GM21717 (cell line): ENCODE results near the gene INPP5D.
"Not testable (repeated sequence)": the region's sequence is repeated elsewhere in the genome, so short reads cannot be mapped to it uniquely, and the experiment has no call there.

Source experiments
- ATAC-seq: cut with Tn5 transposase; IDR thresholded peaks from one replicate; pipeline ENCODE4 v1.9.1; 2021; ENCODE audit warnings: mild to moderate bottlenecking, moderate library complexity; ENCODE audit not compliant: unreplicated experiment

INPP5D gene

DNA sequence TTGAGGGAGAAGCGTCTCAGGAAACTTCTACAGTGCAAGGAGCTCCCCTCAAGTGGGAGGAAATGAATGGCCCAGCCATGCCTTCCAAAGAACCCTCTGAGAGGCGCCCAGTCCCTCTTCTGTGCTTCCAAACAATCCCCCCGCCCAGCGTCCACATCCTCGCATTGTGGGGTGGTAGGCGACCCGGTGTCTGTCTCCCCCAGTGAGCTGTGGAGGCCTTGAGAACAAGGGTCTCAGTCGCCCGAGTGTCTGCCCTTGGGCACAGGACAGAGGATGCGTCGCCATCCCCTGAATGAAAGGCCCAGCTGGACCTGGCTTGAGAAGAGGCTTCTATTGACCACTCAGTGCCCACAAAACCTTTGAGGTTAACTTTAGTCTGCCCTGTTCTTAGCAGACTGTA is 29.7 kb downstream of the INPP5D start:
- ATAC-seq: no peak

DNA sequence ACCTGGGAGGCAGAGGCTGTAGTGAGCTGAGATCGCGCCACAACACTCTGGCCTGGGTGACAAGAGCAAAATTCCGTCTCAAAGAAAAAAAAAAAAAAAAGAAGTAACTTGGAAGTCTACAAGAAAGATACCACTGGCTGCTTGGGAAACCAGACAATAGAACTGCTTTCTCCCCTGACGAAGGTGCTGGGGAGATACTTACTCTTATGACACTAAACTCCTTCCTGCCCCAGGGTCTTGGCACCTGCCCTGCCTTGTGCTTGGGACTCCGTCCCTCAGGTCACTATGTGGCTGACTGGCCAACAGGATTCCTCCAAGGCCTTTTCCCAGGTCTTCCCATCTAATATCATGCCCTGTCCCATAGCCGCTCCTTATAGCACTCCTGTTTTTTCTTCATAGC is 30.7 kb downstream of the INPP5D start:
- no peak for ATAC-seq

DNA sequence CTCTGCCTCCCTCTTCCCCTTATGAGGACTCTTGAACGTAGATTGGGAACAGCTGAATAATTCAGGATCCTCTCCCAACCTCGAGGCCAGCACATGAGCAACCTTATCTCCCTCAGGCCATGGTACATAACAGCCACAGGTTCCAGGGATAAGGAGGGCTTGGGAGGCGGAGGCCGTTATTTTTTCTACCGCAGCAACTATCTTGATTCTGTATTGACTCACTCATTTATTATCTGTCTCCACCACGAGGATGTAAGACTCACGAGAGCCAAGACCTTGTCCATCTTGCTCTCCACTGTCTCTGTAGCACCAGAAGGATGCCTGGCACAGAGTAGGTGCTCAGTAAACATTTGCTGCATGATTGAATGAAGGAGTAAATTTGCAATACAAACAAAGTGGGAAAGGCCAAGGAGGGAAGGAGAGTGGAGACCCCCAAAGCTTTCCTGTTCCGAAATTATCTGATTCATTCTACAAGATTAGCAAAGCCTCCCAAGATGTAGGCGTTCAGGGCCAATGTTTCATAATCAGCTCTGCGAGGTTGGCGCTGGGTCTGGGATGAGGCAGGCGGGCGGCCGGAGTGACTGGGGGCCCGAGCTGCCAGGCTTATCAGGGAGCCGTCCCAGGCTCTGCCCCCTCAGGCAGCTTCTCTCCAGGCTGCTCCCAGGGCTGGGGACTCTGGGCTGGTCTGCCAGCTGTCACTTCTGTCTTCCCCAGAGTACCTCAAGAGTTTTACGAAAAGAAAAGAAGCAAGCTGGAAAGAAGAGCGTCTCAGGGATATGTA is 31.6 kb downstream of the INPP5D start:
- ATAC-seq: no peak

DNA sequence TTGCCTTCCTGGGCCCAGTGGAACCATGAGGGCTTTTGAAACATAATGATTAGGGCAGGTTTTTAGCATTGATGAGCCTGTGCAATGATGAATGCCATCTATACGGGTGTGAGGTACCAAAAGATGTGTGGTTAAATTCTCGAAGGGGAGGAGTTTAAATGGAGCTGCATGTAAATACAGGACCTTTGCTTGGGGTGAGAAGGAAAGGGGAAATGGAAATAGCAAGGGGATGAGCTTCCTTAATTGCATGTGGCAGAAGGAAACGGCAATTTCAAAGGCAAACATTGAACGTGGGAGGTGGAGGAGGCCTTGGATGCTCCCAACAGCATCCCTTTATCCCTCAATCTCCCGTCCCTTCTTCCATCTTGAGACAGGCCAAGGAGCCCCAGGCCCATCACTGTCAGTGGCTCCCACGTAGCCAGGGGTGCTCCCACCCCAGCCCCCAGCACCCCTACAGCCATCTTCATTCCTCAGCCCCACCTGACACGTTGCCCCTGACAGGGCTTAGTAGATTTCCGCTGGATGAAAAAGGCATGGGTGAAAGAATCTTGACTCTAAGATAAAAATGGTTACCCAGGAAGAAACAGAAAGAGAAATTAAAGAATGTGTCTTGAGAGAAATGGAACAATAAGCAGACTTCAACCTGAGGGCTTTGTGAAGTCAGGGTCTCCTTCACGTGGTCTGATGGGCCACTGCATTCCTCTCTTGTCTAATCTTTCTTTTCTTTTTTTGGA is 32.5 kb downstream of the INPP5D start:
- ATAC-seq: no peak

DNA sequence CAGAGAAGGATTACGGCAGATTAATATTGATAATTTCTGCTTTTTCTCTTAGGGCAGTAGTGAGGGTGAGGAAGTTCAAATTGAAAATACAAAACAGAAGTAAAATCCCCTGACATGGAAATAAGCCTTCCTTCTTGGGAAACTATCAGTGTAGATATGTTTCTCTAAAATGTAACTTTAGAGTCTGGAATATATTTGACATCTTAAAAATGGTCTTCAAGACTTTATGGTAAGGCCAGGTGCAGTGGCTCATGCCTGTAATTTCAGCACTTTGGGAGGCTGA is 33.0 kb downstream of the INPP5D start:
- ATAC-seq: no peak

DNA sequence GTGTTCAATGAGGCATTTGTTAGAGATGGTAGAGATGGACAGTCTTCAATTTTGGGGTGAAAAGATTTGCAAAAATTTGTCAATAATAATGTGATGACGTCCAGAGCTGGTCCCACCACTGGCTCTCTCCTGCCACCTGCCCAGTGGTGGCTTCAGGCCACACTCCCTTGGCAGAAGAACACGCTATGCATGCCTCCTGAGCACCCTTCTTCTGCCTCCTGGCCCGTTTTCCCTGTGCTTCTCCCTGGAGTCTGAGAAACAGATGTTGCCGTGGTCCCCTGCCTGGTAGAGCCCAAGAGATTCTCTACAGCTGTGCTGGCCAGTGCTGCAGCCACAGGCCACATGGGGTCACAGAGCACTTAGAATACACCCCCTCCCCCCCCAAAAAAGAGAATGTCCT is 33.6 kb downstream of the INPP5D start:
- no peak for ATAC-seq

DNA sequence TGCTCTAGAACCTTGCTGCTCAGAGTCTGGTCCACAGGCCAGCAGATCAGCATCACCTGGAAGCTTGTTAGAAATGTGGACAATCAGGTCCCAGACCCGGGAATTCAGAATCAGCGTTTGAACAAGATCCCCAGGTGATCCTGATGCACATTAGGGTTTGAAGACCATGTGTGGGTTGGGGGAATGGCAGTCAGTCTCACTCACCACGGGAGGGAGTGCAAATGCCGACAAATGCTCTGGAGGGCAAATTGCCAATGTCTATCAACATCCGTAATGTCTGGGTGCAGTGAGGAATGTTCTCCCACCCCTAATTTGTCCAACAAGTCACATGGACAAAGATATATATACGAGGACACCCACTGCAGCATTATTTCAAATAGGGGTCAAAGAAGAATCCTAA is 34.5 kb downstream of the INPP5D start:
- ATAC-seq: no peak

DNA sequence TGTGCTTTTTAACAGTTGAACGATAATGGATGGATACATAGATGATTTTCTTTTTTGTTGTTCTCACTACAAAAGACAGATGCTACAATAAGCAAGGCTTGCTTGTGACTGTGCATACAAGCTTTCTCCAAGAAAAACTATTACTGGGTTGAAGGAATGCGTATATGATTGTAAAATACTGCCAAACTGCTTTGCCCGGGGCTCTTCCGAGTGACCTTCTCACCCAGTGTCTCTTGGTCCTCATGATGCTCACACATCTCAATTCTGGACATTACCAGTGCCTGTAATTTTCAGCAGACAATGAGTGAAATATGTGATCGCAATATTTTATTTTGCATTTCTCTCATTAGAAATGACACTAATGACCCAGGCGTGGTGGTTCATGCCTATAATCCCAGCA is 35.9 kb downstream of the INPP5D start:
- no peak for ATAC-seq

DNA sequence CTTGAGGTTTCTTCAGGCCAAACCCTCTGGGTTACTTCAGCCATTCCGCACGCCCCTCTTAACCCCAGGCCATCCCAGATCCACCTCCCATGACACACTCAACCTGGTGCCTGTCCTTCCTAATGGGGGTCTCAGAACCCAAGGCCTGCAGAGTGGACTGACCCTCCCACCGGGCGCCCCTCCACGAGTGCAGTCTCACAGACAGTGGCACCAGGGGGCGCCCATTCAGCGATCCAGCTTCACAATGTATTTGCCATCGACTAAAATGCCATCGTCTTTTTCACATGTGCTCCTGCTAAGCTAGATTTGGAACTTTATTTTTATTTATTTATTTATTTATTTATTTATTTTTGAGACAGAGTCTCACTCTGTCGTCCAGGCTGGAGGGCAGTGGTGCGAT is 38.5 kb downstream of the INPP5D start:
- no peak for ATAC-seq

DNA sequence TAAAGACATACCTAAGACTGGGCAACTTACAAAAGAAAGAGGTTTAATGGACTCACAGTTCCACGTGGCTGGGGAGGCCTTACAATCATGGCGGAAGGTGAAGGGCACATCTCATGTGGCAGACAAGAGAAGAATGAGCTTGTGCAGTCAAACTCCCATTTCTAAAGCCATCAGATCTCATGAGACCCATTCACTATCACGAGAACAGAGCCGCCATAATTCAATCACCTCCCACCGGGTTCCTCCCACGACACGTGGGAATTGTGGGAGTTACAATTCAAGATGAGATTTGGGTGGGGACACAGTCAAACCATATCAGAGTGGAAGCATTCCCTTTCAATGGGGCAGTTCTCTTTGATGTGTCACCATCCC is 39.7 kb downstream of the INPP5D start:
- not testable (repeated sequence) for ATAC-seq

DNA sequence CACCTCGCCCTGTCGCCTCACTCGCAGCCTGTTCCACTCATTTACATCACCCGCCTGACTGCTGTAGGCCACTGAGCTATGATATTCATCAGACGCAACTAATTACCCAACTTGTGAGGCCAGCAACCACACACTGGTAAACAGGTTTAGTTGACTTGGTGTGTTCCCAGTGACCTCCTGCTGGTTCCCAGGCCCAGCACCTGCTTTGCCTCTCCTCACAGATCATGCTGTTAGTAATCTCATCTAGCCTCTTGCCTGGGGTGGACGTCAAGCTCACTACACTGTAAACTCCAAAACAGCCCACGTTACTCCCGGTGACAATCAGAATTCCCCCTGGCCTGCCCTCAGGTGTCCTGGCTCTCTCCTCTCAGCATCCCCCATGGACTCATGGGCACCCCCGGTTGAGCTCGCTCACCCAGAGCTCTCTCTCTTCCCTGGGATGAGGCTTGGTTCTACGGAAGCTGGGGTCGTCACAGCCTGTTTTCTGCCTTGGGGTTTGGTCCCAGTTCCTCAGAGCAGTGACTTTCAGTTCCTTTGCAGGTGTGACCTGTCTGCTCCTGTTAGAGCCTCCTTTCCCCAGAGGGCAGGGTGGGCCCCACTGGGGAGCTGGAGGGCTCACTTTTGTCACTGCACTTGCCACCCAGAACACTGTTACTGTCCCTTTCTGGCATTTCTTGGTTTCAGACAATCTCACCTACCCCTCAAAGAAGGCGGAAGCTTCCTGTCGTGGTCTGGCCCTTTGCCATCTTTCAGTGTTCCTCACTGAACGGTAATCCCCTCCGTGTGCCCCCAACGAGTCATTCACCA is 40.3 kb downstream of the INPP5D start:
- peak; percentile 73 for ATAC-seq

DNA sequence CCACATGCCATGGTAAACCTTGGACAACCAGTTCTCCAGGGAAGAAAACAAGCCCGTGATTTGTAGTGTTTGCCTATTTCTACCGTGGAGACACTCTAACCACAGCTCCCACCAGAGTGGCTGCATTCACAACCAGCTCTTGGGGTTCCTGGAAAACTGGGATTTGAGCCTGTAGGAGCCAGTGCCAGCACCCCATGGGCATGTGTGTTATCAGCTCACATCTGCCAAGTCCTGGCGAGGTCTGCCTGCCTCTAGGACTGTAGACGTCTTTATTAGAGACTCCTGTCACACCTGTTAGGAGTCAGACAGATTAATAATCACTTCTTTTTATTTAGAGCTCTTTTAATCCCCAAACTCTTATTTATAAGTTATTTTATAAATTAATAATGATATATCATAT is 41.0 kb downstream of the INPP5D start:
- no peak for ATAC-seq

DNA sequence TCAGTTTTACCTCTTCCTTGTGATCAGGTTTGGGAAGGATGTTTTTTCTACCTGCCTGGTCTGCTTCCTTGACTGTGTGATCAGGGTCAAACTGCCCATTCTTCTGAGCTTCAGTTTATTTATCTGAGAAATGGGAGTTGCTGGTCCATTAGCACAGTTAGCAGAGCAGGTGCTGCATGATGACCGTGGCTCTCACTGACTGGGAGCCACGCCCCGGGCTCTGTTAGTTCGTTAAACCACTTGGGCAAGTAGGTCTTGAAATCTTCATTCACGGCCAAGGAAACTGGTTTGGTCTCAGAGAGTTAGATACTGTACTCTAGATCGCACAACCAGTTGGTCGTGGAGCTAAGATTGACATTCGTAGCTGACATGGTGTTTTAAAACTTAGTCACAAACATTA is 41.7 kb downstream of the INPP5D start:
- no peak for ATAC-seq

DNA sequence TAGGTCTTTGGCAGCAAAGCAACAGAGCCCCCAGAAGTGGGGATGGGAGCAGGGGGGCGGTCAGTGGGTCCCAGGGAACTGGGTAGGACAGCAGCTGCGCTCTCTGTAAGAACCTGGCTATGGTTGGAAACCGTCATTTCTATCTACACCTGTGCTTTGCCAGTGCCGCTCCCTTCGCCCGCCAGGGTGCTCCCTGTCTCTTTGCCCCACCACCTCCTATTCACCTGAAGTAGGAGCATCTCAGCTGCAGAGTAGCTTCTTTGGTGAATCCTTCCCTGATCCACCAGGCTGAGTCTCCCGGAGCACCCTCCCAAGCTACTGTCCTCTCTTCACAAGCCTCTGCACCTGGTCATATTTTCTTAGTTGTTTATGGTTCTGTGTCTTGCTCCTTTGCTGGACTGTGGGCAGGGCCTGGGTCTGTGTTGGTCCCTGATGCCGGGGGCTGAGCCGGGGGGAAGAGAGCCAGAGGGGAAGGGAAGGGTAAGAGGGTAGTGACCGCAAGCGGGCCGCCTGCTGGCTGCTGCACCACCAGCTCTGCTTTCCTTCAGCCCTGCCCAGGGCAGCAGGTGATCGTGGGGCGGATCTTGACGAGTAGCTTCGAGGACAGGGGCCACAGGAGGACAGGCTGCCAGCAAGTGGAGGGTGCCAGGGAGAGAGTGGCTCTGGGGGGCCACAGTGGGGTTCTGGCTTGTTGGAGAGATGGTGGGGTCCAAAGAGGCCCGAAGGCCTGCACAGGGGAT is 45.2 kb downstream of the INPP5D start:
- ATAC-seq: no peak

DNA sequence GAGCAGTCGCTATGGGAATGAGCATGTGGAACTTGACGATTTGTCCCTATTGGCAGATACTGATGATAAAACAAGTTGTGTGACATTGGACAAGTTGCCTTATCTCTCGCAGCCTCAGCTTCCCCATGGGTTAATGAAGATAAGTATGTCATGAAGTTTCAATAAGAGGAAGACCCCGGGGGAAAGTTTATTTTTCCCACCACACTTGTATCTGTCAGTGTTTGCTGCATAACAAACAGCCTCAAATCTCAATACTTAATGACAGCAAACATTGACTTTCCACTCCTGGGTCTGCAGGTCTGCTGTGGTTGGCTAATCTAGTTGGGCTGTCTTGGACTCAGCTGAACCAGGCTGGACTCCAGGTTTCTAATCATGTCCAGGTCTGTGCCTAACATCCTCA is 45.8 kb downstream of the INPP5D start:
- no peak for ATAC-seq

DNA sequence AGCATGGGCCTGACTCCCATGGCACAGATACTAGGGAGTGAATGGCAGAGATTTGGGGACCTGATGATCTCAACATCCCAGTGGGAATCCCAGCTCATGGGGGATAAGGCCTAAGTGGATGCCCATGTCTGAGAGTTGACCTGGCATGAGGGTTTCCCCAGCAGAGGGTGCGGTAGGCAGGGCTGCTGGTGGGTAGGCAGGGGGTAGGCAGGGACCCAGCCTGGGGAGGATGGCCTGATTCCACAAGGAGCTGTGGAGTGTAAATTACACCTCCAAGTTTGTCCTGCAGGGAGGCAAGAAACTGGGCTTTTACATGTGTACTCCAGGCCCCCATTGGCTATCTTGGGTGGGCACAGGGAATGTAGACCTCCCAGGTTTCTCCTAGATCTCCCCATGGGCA is 46.9 kb downstream of the INPP5D start:
- no peak for ATAC-seq

DNA sequence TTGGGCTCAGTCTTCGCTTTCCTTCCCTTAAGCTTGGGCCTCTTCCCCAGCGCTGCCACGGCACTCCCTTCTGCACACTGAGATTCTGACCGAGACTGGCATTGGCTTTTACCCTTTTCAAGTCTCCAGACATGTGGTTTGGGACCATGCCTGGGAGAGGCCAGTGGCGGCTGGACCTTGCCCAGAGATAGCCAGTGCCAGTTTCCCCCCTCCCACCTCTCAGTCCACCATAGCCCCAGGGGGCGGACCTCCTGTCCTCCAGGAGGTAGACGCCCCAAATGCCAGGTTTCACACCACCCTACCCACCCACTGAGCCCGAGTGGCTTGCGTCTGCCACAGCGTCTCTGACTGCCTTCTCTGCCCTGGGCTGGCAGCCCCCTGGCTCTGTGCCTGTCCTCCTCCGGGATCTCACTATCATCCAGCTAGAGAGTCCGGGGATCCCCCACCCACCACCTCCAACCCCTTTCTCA is 47.7 kb downstream of the INPP5D start:
- no peak for ATAC-seq

DNA sequence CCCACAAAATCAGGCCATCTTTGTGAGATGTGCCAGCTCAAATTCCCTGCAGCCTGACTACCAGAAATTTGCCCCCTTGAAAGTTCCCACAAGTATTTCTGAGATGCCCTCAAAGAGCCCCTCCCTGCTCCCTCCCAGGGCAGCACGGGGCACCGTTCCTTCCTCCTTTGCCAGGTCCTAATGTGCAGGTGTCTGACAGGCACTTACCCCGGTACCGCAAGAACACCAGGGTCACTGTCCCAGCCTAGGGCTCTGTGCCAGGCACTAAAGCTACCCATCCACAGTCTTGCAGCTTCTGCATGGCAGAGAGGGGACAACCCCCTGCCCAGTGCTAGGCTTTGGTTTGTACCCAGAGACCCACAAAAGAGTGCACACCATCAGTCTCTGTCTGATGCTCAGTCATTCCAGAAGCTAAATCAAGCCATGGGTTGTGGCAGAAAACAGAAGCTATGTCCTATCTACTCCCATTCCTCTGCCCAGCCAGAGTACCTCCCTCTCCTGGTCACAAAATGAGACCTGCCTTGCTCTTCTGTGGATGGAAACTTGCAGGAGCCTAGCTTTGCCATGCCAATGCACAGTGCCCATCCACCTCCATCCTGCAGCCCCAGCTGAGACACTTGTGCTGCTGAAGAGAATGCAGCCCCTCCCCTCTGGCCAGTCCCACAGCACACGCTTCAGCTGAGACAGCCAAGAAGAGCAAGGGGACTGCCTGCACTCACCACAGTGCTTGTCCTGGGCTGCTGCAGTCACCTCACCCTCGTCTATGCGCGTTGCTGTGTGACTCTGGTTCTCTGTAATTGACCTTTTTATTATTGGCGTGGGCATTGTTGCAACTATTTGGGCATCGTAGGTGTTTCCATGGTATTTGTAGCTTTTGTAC is 48.7 kb downstream of the INPP5D start:
- ATAC-seq: peak; percentile 45

DNA sequence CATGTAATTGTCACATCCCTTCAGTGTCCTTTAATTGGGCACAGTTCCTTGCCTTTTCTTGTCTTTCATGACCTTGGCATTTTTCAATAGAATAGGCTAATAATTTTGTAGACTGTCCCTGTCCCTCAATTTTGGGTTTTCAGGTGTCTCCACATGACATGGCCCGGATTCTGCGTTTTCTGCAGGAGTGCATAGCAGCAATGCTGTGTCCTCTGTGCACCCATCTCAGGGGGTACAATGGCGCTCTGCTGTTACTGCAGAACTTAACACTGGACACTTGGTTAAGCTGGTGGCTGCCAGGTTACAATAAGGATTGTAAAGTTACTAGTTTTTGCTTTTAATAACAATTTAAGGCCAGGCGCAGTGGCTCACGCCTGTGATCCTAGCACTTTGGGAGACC is 51.3 kb downstream of the INPP5D start:
- ATAC-seq: no peak

DNA sequence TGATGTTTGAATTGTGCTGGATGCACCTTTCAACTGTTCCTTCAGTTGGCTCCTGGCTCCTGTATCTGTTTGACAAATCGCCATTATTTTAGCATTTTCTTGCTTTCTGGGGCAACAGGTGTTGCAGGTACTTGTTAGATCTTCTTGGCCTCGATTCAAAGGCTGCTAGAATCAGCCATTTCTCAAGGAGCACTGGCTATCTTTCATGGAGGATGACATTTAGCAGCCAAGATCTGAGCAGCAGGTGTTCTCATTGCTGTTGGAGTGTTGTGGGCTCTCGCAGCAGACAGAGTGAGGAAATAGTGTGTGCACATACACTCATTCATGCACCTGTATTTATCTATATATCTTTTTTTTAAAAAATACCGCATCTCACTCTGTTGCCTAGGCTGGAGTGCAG is 52.2 kb downstream of the INPP5D start:
- ATAC-seq: no peak
